GM19193 (cell line): ENCODE measurements around the gene FBXO15.

Source experiments
- POLR2A ChIP-seq: IDR thresholded peaks from 4 replicates; pipeline ENCODE4 v1.6.1; 2011; ENCODE audit not compliant: insufficient read depth, insufficient read length; ENCODE audit errors: extremely low read depth

Gene FBXO15

GRCh38 chr18:74147779-74148542, at the start of gene FBXO15, which contains the start of gene TIMM21:
TSS of gene FBXO15 (minus strand) at chr18:74147834. CDS start at chr18:74147785, 49 bp downstream.
TSS of gene TIMM21 (plus strand) at chr18:74148523. CDS start at chr18:74148809, 286 bp downstream.
- peak; percentile 86 for TF ChIP-seq POLR2A

DNA sequence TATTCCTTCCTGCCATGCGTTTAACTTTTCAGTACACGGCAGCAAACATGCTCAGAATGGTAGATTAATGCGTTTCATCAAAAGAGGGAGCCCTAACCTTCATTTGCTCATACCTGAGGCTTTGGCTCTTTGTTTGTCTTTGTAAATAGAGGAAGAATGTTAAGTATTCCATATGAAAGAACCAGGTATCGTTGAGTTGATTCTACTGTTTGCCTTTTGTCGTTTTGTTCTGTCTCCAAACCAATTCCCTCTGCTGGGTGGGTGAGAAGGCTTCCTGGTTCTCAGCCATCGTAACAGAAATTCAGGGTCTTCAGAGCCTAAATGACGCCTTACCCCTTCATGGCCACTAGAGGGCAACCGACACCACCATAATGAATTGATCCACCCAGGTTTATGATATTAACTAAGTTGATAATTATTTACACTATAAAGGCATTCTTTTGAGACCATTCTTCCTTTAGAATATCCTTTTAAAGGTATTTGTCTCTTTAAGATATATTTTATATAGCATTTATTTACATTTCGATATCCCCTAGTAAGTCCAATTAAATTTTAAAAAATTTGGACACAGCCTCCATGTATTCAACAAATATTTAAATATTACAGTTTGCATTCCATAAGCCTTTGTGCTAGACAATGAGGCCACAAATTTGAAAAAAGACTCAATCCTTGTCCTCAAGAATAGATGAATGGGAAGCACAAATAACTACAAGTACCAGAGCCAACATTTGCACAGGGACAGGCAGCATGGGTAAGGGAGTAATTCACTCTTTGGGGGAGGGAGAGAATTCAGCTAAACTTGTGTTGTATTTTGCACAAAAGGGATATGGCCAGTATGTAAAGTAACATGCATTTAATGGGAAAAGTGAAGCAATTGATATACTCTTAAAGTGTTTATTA, 48.8 kb upstream of the FBXO15 start:
- TF ChIP-seq POLR2A = no peak

DNA sequence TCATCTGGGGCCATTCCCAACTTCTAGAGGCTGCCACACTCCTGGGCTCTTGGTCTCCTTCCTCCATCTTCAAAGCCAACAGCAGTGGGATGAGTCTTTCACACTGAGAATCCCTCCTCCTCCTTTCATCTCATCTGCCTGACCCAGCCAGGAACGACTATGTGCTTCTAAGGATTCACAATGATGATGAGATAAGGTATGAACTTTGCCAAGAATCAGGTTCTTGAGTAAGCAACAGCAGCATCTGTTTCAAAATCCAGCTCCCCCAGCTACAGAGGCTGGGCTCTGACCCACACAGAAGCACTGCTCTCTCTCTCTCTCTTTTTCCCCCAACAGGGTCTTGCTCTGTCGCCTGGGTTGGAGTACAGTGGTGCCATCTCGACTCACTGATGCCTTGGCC, 47.1 kb upstream of the FBXO15 start:
- TF ChIP-seq POLR2A = no peak

- no peak for TF ChIP-seq POLR2A
Observed at GRCh38 chr18:74191577-74191976, 43.9 kb upstream of the FBXO15 start.

DNA sequence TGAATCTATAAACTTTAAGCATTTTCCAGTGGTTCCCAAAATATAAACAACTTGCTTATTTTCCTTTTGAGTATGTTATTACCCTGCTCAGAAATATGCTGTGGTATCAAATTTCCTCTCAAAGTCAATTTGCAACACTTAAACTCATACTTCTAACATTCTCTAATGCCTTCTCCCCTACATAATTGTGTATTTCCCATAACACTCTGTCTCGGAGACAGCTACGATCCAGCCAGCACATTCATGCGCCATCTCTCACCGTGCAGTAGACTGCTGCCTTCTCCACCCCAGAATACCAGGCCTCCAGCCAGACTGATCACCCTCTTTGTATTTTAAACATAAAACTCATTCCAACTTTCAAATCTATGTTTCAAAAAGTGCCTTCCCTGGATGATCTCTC, 42.5 kb upstream of the FBXO15 start:
- no peak for TF ChIP-seq POLR2A

DNA sequence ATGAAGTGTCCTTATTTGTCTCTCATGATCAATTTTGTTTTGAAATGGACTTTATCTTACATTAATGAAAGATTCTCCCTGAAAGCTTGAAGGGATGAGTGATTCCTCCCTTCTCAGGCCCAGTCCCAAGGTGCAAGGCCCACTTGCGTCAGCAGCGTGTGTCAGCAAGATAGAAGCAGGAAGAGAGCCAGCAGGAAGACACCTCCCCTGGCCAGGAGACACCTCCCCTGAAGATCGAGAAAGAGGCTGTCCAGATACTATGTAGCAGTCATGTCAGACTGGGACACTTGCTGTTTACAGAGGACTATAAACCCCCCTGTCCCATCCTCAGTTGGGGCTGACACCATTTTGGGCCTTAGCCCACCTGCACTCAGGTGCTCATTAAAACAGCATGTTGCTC, 39.0 kb upstream of the FBXO15 start:
- TF ChIP-seq POLR2A = no peak

- no peak for TF ChIP-seq POLR2A
Observed at GRCh38 chr18:74185860-74186259, 38.2 kb upstream of the FBXO15 start.

GRCh38 chr18:74184875-74185274, 37.2 kb upstream of the FBXO15 start:
- TF ChIP-seq POLR2A = no peak

GRCh38 chr18:74183130-74183529, 35.5 kb upstream of the FBXO15 start:
- TF ChIP-seq POLR2A = no peak

GRCh38 chr18:74182335-74182734, 34.7 kb upstream of the FBXO15 start:
- no peak for TF ChIP-seq POLR2A

- no peak for TF ChIP-seq POLR2A
Observed at GRCh38 chr18:74179623-74180199, 32.1 kb upstream of the FBXO15 start.

- TF ChIP-seq POLR2A = no peak
Observed at GRCh38 chr18:74178884-74179283, 31.2 kb upstream of the FBXO15 start.

DNA sequence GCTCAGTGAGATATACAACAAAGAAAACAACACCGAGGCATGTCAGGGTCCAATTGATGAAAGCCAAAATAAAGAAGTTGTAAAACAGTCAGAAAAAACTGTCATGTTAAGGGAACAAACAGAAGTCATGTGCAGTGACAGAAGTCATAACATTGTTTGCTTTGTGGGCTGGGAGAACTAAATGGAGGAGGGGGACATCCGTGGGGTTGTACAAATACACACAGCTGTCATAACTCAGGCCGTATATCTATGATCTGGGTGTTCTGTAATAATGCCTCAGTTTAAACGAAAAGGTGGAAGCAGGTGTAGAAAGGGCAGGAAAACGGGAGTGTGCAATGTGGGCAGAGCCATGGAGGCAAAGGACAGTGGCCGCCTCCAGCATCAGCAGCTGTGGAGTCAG, 28.0 kb upstream of the FBXO15 start:
- TF ChIP-seq POLR2A = no peak

DNA sequence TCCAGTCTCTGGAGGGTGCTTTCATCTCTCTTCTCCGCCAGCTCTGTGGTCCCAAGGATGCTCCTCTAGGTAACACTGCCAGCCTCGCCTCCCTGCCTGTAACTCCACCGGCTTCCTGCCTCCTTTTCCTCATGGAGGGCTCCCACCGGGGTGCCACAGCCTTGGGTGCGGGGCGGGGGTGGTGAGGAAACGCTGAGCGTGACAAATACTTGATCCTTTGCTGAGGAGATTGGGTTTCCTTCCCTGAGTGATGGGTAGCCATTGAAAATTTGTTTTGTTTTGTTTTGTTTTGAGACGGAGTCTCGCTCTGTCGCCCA, 25.8 kb upstream of the FBXO15 start:
- no peak for TF ChIP-seq POLR2A

GRCh38 chr18:74172697-74173433, 25.2 kb upstream of the FBXO15 start:
- no peak for TF ChIP-seq POLR2A
